COLO668 (cell line): ENCODE results near the gene PTPRT.

Experiments
- DNase-seq: peaks from one replicate; lab custom pipeline; 2025; ENCODE audit not compliant: unreplicated experiment; lab: John Stamatoyannopoulos, UW

Gene PTPRT

DNA sequence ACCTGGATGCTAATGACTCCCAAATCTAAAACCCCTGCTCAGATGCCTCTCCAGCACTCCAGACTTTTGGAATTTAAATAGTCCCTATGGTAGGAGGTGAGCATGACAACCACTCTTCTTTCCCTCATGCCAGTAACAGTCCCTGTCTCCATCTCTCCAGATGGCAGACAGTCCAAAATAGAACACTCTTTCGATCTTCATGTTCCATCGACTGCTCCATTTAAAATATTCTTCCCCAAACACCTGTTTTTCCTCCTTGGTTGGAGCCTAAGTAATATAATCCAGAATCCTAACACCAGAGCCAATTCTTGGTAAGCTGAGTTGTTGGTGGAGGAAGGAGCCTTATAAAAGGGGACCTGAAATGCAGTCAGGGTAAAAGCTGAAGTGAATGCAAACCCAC is 848.1 kb downstream of the PTPRT start:
- DNase-seq: no peak

DNA sequence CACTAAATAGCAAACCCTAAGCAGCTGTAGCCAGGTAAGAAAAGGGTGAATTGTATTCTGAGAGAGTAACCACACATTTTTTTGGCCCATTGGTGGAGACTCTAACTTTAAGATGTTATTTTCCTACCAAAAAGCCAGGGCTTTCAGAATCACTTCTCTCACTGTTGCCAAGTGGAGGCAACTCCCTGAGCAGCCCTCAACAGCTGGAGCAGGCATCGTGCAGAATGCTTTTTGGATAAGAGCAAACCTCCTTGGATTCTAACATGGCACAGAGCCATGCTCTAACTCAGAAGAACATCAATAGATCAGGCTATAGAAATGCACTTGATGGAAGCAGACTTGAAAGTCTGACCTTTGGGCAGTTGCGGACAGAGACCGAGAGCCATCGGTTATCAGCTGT is 849.3 kb downstream of the PTPRT start:
- no peak for DNase-seq

DNA sequence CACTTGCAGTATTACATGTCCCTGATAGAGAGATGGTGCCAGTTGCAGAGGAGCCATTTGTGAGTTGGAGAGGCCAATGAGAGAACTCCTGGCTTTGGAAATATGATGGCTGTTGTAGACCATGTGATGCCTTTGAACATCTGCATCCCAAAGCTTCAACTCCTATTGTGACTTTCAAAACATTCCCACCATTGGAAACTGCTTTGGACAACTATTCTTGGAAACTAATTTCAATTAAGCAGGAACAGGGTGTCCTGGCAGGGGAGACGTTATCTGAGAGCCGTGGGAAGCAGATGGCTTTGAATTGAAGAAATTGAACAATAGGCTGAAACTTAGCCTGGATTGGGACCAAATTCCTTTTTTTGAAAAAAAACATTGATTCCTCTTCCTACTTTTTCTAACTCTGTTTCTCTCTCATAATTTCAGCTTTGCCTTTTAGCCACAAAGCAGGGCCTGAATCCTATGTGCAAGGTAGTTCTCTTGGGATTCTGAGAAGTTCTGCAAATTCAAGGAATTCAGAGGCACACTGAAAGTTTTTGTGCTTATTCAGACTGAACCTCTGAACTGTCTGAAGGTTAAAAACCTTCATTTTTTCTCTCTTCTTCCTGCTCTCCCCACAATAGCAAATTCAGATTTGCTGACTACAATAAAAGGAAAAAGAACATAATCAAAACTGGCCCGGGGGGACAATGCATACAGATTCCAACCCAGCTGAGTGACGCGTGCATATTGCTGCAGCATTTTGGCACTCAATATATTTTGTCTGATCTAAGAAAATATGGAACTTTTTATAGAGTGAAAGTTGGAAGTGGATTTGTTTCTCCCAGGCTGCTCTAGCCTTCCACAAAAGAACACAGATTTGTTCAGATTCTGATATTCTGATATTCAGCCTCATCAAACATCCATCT is 851.2 kb downstream of the PTPRT start:
- no peak for DNase-seq

DNA sequence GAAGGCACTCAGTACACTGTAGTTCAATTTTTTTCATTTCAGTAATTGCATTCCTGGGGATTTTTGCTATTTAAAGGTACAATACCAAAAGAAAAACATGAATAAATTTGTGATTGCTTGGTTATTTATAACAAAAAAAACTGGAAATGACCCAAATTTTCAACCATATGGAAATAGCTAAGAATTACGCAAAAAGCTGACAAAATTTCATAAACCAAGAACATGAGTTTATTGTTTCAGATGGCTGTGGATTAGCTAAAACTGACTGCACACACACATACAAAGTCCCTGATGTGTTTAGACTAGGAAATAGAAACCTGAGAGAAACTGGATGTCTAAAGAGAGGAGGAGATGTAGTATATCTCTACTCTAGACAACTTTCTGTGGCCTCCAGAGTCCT is 853.1 kb downstream of the PTPRT start:
- no peak for DNase-seq

DNA sequence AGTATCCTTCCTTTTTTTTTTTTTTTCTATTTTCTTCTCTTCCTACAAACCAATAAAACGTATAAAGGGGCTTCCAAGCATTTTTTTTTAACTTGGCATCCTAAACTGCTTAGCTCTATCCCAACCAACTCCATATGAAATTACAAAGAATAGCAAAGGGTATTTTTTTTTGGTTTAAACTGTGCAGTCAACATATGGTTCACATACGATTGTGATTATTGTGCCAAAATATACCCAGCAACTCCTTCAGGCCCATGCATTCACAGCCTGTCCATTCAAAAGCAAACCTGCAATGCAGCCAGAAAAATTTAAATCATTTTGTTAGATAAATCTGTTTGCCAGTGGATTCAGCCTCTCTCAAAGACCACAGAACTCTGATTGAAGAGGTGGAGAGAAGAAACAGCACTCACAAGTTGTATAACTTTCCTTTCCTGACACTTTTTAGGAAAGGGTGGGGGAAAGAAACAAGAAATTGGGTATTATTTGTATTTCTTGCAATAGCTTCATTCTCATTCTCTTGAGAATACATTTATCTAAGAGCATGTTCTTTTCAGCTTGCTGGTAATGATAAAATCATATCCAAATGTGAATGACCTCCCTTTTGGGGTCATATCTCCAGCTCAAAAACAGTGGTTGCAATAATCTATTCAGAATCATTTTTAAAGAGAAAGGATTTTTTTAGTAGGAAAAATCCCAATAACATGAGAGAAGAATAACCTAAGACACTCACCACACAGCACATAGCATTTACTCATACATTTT is 870.3 kb downstream of the PTPRT start:
- DNase-seq: no peak

DNA sequence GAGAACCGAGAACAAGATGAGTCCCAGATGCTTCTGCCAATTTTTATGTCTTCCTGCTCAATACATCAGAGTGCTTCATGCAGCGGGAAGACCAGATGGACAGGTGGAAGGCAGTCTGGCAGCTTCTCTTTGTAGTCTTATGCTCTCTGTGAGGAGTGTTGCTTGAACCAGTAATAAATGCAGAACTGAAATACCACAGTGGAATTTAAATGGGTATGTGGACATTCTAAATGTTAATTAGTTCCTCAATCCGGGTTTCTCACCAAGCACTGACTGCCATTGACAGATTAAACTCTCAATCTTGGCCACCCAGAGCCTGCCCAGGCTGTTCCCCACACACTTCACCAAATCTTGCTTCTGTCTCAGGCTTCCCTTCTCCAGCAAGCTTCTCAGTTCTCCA is 876.0 kb downstream of the PTPRT start:
- DNase-seq: no peak

DNA sequence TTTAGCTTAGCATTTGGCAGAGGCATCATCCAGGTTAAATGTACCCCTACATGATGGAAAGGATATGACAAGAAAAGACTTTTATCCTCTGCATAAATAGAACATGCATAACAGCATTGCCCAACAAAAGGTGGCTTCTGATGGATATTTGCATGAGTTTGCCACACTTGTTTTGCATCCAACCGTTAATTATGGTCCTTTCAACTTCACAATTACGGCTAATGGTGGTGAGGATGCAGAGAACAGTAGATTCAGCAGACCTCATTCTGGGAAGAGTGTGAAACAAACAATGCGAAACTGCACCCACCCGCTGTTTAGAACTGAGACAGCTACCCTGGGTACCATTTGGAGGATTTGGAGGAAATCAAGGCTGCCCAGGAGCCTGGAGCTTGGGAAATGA is 880.7 kb downstream of the PTPRT start:
- DNase-seq: no peak

DNA sequence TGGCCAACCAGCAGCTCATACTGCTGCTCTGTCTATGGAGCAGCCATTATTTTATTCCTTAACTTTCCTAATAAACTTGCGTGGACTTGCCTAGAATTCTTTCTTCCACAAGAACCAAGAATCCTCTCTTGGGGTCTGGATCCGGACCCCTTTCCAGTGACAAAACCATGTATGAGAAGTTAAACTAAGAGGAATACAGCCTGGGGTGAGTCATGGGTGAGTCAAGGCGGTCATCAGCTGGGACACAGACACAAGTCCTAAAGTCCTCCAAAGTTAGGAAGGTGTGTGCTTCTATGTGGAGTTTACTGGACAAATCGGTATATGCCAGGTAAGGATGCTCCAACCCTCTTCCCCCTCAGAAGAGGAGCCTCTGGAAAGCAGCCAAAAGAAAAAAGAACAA is 881.5 kb downstream of the PTPRT start:
- no peak for DNase-seq

DNA sequence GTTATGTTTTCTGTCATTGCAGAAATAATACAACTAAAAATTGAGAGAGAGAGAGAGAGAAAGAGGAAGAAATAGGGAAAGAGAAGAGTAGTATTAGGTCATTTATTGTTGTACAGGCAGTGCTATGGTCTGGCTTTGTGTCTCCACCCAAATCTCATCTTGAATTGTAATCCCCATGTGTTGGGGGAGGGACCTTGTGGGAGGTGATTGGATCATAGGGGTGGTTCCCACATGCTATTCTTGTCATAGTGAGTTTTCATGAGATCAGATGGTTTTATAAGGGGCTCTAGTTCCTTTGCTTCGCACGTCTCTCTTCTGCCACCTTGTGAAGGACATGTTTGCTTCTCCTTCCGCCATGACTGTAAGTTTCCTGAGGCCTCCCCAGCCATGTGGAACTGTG is 894.1 kb downstream of the PTPRT start:
- no peak for DNase-seq

DNA sequence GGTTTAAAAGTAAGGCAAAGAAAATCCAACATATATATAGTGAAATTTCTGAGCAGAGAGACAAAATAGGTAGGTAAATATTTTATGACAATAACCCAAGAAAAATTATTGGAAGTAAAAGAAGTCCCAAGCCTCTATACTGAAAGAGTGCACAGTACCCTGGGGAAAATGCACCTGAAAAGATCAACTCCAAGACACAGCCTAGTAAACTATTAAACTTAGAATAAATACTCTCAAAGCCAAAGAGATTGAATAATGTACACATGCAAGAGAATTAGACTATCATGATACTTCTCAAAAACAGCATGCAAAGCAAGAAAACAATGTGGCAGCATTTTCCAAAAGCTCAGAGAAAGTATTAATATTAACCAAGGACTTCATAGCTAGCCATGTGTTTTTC is 894.7 kb downstream of the PTPRT start:
- DNase-seq: no peak

DNA sequence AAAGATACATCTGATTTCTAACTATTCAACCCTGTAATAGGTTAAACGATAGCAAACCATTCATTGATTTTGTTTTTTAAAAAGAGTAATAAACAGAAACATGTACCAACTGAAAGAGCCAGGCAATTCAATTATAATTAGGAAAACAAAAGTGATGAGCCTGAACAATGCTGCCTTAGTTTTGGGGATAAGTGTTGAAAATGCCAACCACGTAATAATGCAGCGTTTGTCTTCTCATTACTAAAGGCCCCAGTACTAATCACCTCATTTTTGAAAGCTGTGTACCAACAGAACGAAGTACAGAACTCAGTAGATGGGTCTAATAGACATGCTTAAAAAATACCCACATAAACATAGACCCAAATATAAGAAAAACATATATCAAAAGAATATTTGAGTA is 907.9 kb downstream of the PTPRT start:
- no peak for DNase-seq

DNA sequence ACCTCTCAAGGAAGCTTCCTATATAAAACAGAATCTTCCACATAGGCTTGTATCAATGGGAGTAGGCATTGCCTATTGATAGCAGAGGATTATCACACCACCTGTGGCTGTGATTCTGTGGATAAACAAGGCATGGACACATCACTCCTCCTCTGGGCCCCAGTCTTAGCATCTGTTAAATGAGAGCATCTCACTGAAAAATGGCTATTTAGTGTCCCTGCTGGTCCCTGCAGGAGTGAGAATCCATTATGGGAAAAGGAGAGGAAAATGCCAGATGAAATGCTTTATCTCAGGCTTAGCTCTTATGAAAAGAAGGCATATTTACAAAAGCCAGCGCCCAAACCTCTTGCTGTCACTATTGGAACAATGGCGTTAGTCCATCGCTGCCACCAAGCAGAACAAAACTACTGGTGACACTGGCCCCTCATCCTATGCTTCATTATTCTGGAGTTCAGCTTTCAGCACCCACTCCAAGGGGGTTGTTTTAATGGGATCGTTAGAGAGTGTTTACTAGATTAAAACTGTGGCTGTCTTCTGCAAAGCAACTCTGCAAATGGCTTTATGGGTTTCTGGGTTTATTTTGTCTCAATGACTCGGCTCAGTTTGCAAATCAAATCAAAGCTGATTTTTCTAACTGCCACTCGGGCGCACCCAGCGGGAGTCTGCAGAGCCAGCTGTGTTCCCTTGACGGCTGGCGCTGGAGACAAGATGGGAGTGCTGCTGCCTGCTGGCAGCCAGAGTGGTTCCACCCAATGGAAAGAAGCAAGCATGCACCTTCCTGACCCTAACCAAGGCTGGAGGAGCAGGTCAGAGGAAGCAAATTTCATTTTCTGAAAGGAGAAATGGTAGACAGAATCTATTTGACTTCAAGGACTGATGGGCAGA is 912.7 kb downstream of the PTPRT start:
- peak; percentile 69 for DNase-seq

DNA sequence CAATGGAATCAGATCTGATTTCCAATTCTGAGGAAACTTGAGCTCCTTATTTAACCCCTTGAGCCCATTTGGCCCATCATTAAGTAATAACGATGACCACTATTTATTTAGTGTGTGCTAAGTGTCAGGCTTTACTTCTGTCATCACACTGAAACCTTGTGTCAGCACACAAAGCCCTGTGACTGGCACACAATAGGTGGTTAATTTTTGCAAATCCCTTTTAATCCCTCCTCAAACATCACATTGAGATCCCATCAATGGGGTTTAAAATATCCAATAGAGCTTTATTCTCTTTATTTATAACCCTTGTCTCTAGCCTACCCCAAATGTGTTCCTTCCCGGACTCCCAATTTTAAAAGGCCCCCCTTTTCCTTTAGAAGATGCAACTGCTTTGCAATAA is 914.7 kb downstream of the PTPRT start:
- no peak for DNase-seq

DNA sequence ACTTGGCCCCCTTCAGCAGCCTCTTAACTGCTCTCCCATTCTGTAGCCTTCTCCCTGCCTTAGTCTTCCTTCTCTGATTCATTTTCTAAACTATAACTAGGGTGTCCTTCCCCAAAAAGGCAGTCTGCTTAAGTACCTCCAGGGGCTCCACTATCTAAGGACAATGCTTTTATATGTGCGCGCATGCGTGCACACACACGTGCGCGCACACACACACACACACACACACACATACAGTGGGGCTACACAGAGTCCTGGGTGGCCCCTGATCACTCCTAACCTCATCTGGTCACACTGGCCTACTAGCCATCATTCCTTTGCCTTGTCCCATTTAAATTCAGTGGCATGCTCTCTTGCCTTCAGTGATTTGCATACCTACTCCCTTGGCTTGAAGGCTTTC is 917.2 kb downstream of the PTPRT start:
- no peak for DNase-seq

DNA sequence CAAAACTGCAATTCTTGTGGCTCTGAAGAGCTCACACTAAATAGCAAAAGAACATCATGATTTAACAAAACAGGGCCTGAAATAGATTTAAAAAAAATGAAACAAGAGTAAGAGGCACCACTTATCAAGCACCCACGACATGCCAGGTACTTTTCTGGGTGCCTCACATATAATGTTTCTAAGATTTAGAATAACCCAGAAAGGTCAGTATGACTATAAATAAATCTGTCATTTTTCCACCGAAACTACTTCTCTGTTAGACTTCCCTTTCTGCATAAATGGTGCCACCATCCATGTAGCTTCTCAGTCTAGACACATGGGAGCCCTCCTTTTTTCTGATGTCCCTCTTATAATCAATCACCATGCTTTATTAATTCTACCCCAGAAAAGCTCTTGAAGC is 919.2 kb downstream of the PTPRT start:
- DNase-seq: no peak

DNA sequence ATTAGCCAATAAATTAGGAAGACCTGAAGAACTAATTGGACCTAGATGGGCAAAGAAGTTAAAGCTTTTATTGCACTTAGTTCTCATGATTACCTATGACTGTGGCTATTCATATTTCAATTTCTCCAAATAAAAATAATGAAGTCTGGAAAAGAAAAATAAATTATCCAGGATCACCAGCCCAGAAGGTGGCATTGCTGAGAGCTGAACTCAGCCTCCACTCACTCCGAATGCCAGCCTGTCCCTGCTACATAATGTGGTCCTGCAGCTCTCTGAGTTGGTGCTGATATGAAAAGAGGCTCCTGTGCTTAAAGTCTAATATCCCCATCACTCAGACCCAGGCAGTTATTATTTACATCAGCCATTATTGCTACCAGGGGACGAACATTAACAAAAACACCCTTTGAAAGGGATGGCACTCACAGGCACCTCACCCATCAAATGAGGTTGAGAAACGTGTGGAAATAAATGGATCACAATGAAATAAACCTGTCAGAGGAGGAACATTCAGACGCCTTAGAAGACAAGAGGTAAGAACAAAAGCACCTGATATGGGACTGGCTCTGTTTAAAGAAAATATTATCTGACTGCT is 921.8 kb downstream of the PTPRT start:
- no peak for DNase-seq

DNA sequence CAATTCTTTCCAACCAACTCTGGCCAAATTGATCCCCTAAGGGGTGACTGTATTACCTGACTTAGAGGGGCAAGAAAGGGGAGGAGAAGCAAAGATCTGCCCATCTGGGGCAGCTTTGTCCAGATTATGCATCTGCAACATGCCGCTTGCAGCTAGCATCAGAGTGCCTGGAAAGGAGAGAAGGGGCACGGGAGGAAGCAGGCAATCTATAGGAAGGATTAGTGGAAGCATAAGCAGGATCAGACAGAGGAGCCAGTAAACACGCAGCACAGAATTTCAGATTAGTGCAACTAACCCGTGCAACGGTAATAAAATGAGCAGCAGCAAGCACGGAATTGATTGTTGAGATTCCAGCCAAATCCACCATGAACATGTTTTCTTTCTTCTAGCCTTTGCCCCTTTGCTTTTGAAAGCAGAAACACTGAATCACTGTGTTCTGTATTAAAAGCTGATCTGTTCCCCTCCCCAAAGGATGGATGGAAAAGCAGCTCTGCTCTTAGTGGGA is 927.9 kb downstream of the PTPRT start:
- no peak for DNase-seq

DNA sequence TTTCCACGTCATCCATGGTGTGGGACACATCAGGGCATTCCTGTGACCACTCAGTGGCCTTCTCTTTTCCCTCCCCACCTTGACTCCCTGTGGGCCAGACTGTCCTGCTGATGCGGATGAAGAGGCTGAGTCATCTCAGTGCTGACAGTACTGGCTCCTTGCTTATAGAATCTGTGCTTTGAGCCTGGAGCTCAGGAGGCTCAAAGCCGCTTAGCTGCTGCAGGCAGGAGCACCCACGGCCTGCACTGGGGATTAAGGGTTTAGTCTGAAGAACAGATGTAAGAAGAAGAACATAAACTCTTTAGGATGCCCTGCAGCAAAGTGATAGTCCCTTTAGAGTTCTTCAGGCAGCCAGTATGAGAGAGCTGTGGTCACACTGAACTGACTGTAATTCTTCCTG is 929.5 kb downstream of the PTPRT start:
- DNase-seq: no peak

DNA sequence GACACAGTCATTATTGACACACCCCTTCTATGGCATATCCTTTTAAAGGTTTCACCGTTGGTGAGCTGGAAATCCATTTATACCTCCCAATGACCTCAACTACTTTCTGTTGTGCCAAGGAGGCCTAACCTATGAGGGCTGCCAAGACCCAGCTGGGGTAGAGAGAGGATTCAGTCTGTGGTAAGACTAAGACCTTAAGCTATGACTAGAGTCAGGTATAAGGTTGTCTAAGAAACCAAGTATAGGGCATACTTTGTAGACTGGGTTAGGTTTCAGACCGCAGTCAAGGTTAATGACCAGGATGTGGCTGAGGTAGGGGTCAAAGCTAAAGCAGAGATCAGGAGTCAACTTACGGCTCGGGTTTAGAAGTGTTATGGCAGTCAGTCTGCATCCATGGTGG is 930.3 kb downstream of the PTPRT start:
- no peak for DNase-seq

DNA sequence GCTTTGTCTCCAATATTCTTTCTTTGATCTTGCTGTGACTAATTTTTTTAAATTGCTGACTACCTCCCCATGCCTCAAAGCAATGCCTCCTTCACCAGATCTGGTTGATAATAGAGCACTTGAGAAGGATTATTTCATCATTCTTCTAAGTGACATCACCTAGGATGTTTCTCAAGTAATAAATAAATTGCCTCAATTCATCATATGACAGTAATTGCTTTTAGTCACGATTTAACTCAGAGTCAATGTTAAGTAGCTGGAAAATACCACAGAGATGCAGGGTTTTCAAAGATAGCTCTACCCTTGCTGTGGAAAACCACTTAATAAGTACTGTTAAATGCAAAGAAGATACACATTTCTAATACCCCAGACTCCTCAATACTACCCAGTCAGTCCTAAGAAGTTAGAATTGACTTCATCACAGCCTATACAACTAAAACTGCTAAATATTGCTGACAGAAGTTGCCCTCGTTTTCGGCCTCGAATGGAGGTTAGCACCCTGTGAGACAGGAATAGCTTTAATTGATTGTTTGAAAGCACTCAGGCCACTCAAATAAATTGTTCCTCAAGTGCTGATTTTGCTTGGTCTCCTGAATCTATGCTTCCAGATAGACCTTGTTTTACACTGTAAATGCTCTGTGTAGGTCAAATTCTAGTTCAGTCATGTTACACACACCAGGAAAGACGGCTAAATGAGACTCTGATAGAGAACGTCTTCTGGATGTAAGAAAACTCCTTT is 931.0 kb downstream of the PTPRT start:
- no peak for DNase-seq
